Suprapubic skin (tissue), 3 donors: Measurements from ENCODE around the gene AUTS2.

Source experiments
- EP300 ChIP-seq: sonication (generic); formaldehyde crosslinking; IDR thresholded peaks from one replicate; pipeline ENCODE4 v1.6.1; 2017; ENCODE audit warnings: antibody characterized with exemption
- POLR2A ChIP-seq, 2 donors: fragments of 450-650 bp; IDR thresholded peaks; one replicate each; pipeline ENCODE4 v1.6.1; 2017; ENCODE audit warnings: antibody characterized with exemption in 2 of 2, mild to moderate bottlenecking in 2 of 2, moderate library complexity in 2 of 2
- TF ChIP-seq, protein P1 (sequence below), 2 donors: fragments of 200-600 bp in 1 of 2; fragments of 450-650 bp in 1 of 2; sonication (generic) in 1 of 2; IDR thresholded peaks; one replicate each; pipeline ENCODE4 v1.5.1; 2016 to 2019; ENCODE audit warnings: antibody characterized with exemption in 2 of 2, mild to moderate bottlenecking in 1 of 2, moderate library complexity in 1 of 2

DNA sequence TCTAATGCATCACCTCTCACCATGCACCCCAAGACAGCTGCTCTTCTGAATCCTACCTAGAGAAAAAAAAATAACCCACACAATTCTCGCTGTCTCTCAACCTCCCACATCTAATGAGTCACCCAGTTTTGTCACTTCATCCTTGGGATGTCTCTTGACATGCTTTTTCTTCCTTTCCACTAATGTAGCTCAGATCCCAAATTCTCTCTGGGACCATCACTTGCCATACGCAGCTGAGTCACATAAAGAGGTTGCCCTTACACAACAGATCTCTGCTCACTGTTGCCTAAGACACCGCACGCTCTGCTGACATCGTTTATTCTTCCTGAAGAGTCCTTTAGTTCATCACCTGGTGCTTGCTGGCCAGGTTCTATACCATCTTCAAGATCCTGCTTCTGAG, 927.7 kb downstream of the AUTS2 start:
- TF ChIP-seq, protein P1, sequence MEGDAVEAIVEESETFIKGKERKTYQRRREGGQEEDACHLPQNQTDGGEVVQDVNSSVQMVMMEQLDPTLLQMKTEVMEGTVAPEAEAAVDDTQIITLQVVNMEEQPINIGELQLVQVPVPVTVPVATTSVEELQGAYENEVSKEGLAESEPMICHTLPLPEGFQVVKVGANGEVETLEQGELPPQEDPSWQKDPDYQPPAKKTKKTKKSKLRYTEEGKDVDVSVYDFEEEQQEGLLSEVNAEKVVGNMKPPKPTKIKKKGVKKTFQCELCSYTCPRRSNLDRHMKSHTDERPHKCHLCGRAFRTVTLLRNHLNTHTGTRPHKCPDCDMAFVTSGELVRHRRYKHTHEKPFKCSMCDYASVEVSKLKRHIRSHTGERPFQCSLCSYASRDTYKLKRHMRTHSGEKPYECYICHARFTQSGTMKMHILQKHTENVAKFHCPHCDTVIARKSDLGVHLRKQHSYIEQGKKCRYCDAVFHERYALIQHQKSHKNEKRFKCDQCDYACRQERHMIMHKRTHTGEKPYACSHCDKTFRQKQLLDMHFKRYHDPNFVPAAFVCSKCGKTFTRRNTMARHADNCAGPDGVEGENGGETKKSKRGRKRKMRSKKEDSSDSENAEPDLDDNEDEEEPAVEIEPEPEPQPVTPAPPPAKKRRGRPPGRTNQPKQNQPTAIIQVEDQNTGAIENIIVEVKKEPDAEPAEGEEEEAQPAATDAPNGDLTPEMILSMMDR (IDR thresholded peaks at IDR 0.05): no peak
- TF ChIP-seq EP300: no peak
- TF ChIP-seq POLR2A (IDR thresholded peaks at IDR 0.05): no peak
